WTC11 (cell line): ENCODE measurements around the gene CARMIL3.

ENCODE experiments used
- CTCF ChIP-seq: fragments of 200-600 bp; IDR thresholded peaks from 2 replicates; pipeline ENCODE4 v1.8.0; 2022; ENCODE audit warnings: antibody characterized with exemption
- FOXP1 ChIP-seq: sonication (generic); formaldehyde crosslinking; IDR thresholded peaks from 2 replicates; pipeline ENCODE4 v1.8.0; 2022; ENCODE audit warnings: missing genetic modification reagents, mild to moderate bottlenecking, moderate library complexity, borderline replicate concordance
- NR3C1 ChIP-seq: sonication (generic); formaldehyde crosslinking; conservative IDR thresholded peaks from 2 replicates; pipeline ENCODE4 v1.8.1; 2023; ENCODE audit warnings: low read depth, mild to moderate bottlenecking, missing genetic modification reagents
- SP1 ChIP-seq: sonication (generic); formaldehyde crosslinking; conservative IDR thresholded peaks from 2 replicates; pipeline ENCODE4 v1.8.1; 2022; ENCODE audit warnings: missing genetic modification reagents
- TF ChIP-seq, protein P1 (sequence below): sonication (generic); formaldehyde crosslinking; IDR thresholded peaks from 2 replicates; pipeline ENCODE4 v1.8.1; 2022; ENCODE audit warnings: low read depth, missing genetic modification reagents, borderline replicate concordance

DNA sequence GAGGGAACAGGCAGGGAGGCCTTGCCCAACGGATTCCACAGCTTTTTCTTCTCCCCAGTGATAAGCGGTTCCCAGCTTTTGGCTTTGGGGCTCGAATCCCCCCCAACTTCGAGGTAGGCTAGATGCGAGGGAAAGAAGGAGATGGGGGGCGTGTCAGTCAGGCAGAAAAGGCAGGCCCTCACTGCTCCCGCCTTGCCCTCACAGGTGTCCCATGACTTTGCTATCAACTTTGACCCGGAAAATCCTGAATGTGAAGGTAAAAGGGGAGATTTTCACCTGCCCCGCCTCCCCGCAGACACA lies 24.4 kb downstream of the CARMIL3 start:
- TF ChIP-seq FOXP1 (CRISPR knock-in tag) = no peak
- TF ChIP-seq, protein P1, sequence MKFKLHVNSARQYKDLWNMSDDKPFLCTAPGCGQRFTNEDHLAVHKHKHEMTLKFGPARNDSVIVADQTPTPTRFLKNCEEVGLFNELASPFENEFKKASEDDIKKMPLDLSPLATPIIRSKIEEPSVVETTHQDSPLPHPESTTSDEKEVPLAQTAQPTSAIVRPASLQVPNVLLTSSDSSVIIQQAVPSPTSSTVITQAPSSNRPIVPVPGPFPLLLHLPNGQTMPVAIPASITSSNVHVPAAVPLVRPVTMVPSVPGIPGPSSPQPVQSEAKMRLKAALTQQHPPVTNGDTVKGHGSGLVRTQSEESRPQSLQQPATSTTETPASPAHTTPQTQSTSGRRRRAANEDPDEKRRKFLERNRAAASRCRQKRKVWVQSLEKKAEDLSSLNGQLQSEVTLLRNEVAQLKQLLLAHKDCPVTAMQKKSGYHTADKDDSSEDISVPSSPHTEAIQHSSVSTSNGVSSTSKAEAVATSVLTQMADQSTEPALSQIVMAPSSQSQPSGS (CRISPR knock-in tag) = no peak
- TF ChIP-seq NR3C1 (CRISPR knock-in tag) = no peak
- no peak for TF ChIP-seq CTCF
- no peak for TF ChIP-seq SP1 (CRISPR knock-in tag)
